ENCODE results near the gene SERTAD1.
A peak's percentile ranks its signal among the peaks of the same experiment; 100 is the strongest.
"Not testable (repeated sequence)": the region's sequence is repeated elsewhere in the genome, so short reads cannot be mapped to it uniquely, and the experiment has no call there.

The SERTAD1 gene

GRCh38 chr19:40425450-40426287, at the start of gene SERTAD1:
Gene SERTAD1, minus strand, starts transcription at chr19:40425992. Its CDS starts 2,446 bp downstream, at chr19:40423546.
- DNase-seq, result peak; percentile 100

GRCh38 chr19:40474737-40475136, 48.9 kb upstream of the SERTAD1 start:
- DNase-seq, result no peak

GRCh38 chr19:40472516-40472915, 46.7 kb upstream of the SERTAD1 start:
- no peak for DNase-seq

GRCh38 chr19:40471111-40471510, 45.3 kb upstream of the SERTAD1 start:
- DNase-seq, result no peak

GRCh38 chr19:40469011-40469410, 43.2 kb upstream of the SERTAD1 start:
- no peak for DNase-seq

GRCh38 chr19:40466985-40467734, 41.4 kb upstream of the SERTAD1 start, which contains the start of gene SPTBN4:
Gene SPTBN4, plus strand, starts transcription at chr19:40467001. Its CDS starts 5,621 bp downstream, at chr19:40472622.
- DNase-seq, result no peak

- DNase-seq, result peak; percentile 69
Observed at GRCh38 chr19:40466219-40466984, 40.6 kb upstream of the SERTAD1 start.

GRCh38 chr19:40465557-40466218, 39.9 kb upstream of the SERTAD1 start, which contains the start of gene BLVRB:
Gene BLVRB, minus strand, starts transcription at chr19:40465745. Its CDS starts 57 bp downstream, at chr19:40465688.
- DNase-seq, result peak; percentile 99

- DNase-seq, result peak; percentile 15
Observed at GRCh38 chr19:40465025-40465556, 39.3 kb upstream of the SERTAD1 start.

- DNase-seq, result peak; percentile 61
Observed at GRCh38 chr19:40464059-40465024, 38.5 kb upstream of the SERTAD1 start.

- not testable (repeated sequence) for DNase-seq
Observed at GRCh38 chr19:40463587-40464037, 37.8 kb upstream of the SERTAD1 start.

GRCh38 chr19:40461669-40462221, 36.0 kb upstream of the SERTAD1 start:
- no peak for DNase-seq

GRCh38 chr19:40460185-40460584, 34.4 kb upstream of the SERTAD1 start:
- DNase-seq, result no peak

GRCh38 chr19:40458597-40458974, 32.8 kb upstream of the SERTAD1 start:
- no peak for DNase-seq

GRCh38 chr19:40457953-40458596, 32.3 kb upstream of the SERTAD1 start:
- no peak for DNase-seq

GRCh38 chr19:40457048-40457447, 31.3 kb upstream of the SERTAD1 start:
- DNase-seq, result no peak

- not testable (repeated sequence) for DNase-seq
Observed at GRCh38 chr19:40453943-40454342, 28.2 kb upstream of the SERTAD1 start.

- DNase-seq, result no peak
Observed at GRCh38 chr19:40453151-40453735, 27.5 kb upstream of the SERTAD1 start.

- no peak for DNase-seq
Observed at GRCh38 chr19:40452016-40452415, 26.2 kb upstream of the SERTAD1 start.

- DNase-seq, result no peak
Observed at GRCh38 chr19:40450664-40451063, 24.9 kb upstream of the SERTAD1 start.
